Stimulated activated CD4-positive, alpha-beta T cell treated with anti-CD3 and anti-CD28 coated beads, Interleukin-4, amount 100 ng/mL, for 48 hours (primary cell): Measurements from ENCODE around the gene PDZD2.
"Not testable (repeated sequence)": the region's sequence is repeated elsewhere in the genome, so short reads cannot be mapped to it uniquely, and the experiment has no call there.

Experiments used
- DNase-seq, 2 donors: peaks; one replicate each; pipeline ENCODE4 v3.0.0-alpha.2; 2020; ENCODE audit warnings: low read depth in 2 of 2

PDZD2 gene

GRCh38 chr5:32100691-32101302 is 461.9 kb downstream of the PDZD2 start:
- no peak for DNase-seq

- no peak for DNase-seq
Measured at GRCh38 chr5:32102254-32102986, 463.5 kb downstream of the PDZD2 start.

- no peak for DNase-seq
Measured at GRCh38 chr5:32103521-32103920, 464.6 kb downstream of the PDZD2 start.

- no peak for DNase-seq
Measured at GRCh38 chr5:32107291-32107690, 468.4 kb downstream of the PDZD2 start.

- no peak for DNase-seq
Measured at GRCh38 chr5:32108167-32108566, 469.2 kb downstream of the PDZD2 start.

GRCh38 chr5:32109236-32109635 is 470.3 kb downstream of the PDZD2 start:
- DNase-seq = no peak

GRCh38 chr5:32110111-32110696 is 471.3 kb downstream of the PDZD2 start:
- DNase-seq = no peak

GRCh38 chr5:32115985-32116384 is 477.1 kb downstream of the PDZD2 start:
- no peak for DNase-seq

- DNase-seq = no peak
Measured at GRCh38 chr5:32116574-32117313, 477.8 kb downstream of the PDZD2 start.

GRCh38 chr5:32118922-32119321 is 480.0 kb downstream of the PDZD2 start:
- not testable (repeated sequence) for DNase-seq

GRCh38 chr5:32123058-32123805 is 484.3 kb downstream of the PDZD2 start:
- DNase-seq = no peak

- no peak for DNase-seq
Measured at GRCh38 chr5:32123889-32124676, 485.2 kb downstream of the PDZD2 start.

- DNase-seq = no peak
Measured at GRCh38 chr5:32126691-32127090, 487.8 kb downstream of the PDZD2 start.

- DNase-seq = no peak
Measured at GRCh38 chr5:32127711-32128110, 488.8 kb downstream of the PDZD2 start.

- no peak for DNase-seq
Measured at GRCh38 chr5:32129074-32129598, 490.2 kb downstream of the PDZD2 start.

GRCh38 chr5:32130865-32131264 is 491.9 kb downstream of the PDZD2 start:
- DNase-seq = no peak

GRCh38 chr5:32131604-32132003 is 492.7 kb downstream of the PDZD2 start:
- DNase-seq = no peak

- DNase-seq = no peak
Measured at GRCh38 chr5:32132757-32133156, 493.8 kb downstream of the PDZD2 start.

GRCh38 chr5:32135086-32135485 is 496.2 kb downstream of the PDZD2 start:
- no peak for DNase-seq

- no peak for DNase-seq
Measured at GRCh38 chr5:32136342-32136741, 497.4 kb downstream of the PDZD2 start.
